Subcutaneous adipose tissue (tissue), 4 donors: ENCODE results near the gene EIF3A. TPM values are rescaled to one million over a fixed set of nuclear protein-coding genes. Genes with fewer than 3 reads are reported as not detected.

Source experiments
- total RNA-seq, 4 donors: library from RNA; depleted of rRNA; stranded (reverse); fragments of >200 nt; gene quantifications; one replicate each; pipeline ENCODE4 v1.1.0, GENCODE V29; 2016
- TF ChIP-seq, protein P1 (sequence below): fragments of 450-650 bp; IDR thresholded peaks from one replicate; pipeline ENCODE4 v1.5.1; 2016; ENCODE audit warnings: low read depth, mild to moderate bottlenecking, control low read depth, antibody characterized with exemption, moderate library complexity

EIF3A gene
- total RNA-seq, 4 donors from 2014 or later, result 129 to 174 (median 157) TPM

GRCh38 chr10:119006451-119007210, 74.0 kb downstream of the EIF3A start:
- TF ChIP-seq, protein P1, sequence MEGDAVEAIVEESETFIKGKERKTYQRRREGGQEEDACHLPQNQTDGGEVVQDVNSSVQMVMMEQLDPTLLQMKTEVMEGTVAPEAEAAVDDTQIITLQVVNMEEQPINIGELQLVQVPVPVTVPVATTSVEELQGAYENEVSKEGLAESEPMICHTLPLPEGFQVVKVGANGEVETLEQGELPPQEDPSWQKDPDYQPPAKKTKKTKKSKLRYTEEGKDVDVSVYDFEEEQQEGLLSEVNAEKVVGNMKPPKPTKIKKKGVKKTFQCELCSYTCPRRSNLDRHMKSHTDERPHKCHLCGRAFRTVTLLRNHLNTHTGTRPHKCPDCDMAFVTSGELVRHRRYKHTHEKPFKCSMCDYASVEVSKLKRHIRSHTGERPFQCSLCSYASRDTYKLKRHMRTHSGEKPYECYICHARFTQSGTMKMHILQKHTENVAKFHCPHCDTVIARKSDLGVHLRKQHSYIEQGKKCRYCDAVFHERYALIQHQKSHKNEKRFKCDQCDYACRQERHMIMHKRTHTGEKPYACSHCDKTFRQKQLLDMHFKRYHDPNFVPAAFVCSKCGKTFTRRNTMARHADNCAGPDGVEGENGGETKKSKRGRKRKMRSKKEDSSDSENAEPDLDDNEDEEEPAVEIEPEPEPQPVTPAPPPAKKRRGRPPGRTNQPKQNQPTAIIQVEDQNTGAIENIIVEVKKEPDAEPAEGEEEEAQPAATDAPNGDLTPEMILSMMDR, result no peak

DNA sequence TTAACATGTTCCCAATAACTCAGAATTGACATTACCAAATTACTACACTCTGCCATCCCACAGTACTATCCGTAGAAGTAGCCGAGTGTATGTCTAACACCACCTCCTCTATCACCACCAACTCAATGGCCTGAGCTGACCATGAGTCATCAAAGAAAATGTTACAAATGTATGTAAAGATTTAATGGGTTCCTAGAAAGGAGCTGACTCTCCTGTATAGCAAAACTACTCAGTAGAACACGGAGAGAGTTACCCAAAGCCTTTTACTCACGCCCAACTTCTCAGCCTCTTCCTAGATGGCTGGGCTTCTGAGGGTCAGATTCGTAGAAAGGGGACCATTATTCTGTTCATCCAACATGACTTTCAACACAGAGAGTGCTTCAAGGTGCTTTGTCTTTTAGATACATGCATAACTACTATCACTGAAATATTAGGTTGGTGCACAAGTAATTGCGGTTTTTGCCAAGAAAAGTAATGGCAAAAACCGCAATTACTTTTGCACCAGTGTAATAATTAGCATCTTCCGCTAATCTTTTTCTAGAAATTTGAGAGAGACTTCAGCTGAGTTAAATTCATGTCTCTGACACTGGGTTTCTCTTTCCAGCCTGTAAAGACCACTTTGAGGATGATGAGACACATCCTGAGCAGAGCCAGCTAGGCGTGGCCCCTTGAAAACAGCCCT, 75.1 kb downstream of the EIF3A start:
- TF ChIP-seq, protein P1, result no peak

DNA sequence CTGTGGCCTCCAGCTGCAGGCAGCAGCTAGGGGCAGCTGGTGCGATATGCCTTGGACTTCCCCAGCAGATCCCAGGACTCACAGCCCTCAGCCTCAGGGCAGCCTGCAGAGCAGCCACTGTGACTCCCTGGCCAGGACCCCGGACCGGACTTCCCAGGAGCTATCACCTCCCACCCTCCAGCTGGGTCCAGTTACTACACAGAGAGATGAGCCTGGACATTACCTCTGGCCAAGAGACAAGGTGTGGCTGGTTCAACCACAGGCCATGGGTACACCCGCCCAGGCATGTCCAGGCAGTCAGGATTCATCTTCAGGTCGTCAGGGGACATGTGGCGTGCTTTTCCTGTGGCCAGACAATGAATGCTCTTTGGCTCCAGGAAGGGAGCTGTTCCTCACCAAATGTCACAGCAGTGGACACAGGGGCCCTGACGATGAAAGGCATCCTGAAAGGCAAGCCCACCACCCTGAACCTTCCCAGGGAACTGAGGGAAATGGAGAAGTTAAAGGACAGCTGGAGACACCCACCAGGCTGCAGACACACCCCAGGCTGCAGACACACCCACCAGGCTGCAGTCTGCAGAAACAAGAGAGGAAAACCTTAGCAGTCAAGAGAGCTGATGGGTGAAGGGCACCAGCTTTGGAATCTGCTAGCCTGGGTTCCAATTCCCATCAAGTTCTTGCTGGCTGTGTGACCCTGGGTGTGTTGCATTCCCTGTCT, 76.9 kb downstream of the EIF3A start:
- TF ChIP-seq, protein P1, result no peak

- TF ChIP-seq, protein P1, result no peak
Measured at GRCh38 chr10:119001717-119002500, 78.7 kb downstream of the EIF3A start.

- TF ChIP-seq, protein P1, result no peak
Measured at GRCh38 chr10:118998183-118998582, 82.4 kb downstream of the EIF3A start.

DNA sequence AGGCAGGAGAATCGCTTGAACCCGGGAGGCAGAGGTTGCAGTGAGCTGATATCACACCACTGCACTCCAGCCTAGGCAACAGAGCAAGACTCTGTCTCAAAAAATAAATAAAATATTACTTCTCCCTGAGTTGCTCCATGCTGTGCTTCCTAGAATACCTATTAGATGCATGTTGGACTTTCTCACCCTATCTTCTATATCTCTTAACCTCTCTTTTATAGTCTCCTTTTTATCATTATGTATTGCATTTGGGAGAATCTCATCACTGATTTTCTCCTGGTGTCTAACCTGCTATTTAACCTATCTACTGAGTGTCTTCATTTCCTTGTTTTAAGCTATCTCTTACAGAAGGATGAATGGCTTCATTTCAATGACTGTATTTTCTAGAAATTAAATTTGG, 83.2 kb downstream of the EIF3A start:
- TF ChIP-seq, protein P1, result no peak
